Measurements from ENCODE around the gene KIF2C. TPM values are rescaled to one million over a fixed set of nuclear protein-coding genes. Genes with fewer than 3 reads are reported as not detected.

KIF2C gene
- polyA plus RNA-seq, 1 of the 3 experiments (the other 2 are of a cell fraction), result 20.7 TPM

DNA sequence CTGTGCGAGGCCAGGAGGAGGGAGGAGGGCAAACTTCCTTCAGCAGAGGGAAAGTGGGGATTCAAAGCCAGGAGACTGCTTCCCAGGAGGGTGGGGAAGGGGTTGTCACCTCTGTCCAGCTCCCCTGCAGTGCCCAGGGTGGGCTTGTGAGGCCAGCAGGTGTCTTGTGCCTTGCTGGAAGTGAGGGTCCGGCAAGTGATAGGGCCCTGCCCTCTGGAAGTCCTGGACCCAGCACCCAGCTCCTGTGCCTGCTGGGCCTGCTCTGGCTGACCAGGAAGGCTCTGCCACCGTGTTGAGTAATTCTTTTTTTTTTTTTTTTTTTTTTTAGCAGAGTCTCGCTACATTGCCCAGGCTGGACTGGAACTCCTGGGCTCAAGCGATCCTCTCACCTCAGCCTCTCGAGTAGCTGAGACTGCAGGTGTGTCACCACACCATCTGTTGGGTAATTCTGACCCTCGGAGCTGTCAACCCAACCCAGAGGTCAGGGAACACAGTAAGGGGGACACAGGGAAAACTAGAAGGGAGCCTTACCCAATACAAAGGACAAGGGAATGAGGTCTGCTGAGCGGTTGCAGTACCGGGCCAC is 47.3 kb downstream of the KIF2C start:
- H3K36me3 ChIP-seq (replicated peaks in 1 of 2; ENCODE audit: control insufficient read depth in 1 of 2, insufficient read depth in 2 of 2, low read length in 1 of 2), result no peaks in the 10 kb centered on the region
- H4K20me1 ChIP-seq (ENCODE audit: insufficient read depth), result no peaks in the 10 kb centered on the region
- H3K9ac ChIP-seq, result no peak overlapping the region
- H3F3A ChIP-seq (replicated peaks; ENCODE audit: insufficient read depth), result peaks cover 12% of the 10 kb centered on the region
- peaks cover 0 to 9% of the 10 kb centered on the region in 2 experiments; a peak in 1 of 4 replicates for H3K4me1 ChIP-seq (ENCODE audit: control insufficient read depth in 1 of 2, insufficient read depth in 2 of 2, low read depth in 1 of 2, low read length in 1 of 2)
- no peak for DNase-seq
- no peaks in the 10 kb centered on the region for H3K79me2 ChIP-seq (ENCODE audit: insufficient read depth)
- no peak overlapping the region for H2AFZ ChIP-seq (ENCODE audit: low read depth)
- H3K9me3 ChIP-seq, result no peaks in the 10 kb centered on the region
- H3K4me2 ChIP-seq, result no peak overlapping the region
- no peaks in the 10 kb centered on the region for H3K9me2 ChIP-seq
- ChIA-PET CTCF (interaction anchor here (0.8 to 1.5 kb wide), 7 partner anchors 9 to 146 kb away, joined by 3 to 8 read pairs (median 5); partner anchors contain the start of genes BTBD19, PLK3 and RPS8), POLR2A (interaction anchor here (1.3 kb wide), 1 partner anchor 11 kb away, joined by 6 read pairs; the partner anchor contains the start of gene RPS8)
- no peaks in the 10 kb centered on the region for H3K27me3 ChIP-seq (ENCODE audit: insufficient read depth)
- TF ChIP-seq, protein P1, sequence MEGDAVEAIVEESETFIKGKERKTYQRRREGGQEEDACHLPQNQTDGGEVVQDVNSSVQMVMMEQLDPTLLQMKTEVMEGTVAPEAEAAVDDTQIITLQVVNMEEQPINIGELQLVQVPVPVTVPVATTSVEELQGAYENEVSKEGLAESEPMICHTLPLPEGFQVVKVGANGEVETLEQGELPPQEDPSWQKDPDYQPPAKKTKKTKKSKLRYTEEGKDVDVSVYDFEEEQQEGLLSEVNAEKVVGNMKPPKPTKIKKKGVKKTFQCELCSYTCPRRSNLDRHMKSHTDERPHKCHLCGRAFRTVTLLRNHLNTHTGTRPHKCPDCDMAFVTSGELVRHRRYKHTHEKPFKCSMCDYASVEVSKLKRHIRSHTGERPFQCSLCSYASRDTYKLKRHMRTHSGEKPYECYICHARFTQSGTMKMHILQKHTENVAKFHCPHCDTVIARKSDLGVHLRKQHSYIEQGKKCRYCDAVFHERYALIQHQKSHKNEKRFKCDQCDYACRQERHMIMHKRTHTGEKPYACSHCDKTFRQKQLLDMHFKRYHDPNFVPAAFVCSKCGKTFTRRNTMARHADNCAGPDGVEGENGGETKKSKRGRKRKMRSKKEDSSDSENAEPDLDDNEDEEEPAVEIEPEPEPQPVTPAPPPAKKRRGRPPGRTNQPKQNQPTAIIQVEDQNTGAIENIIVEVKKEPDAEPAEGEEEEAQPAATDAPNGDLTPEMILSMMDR (IDR thresholded peaks at IDR 0.05), result no peak
- no peak for TF ChIP-seq TCF12 (IDR thresholded peaks at IDR 0.05)
- TF ChIP-seq JUND (IDR thresholded peaks at IDR 0.05), result no peak
- TF ChIP-seq MEF2A (IDR thresholded peaks at IDR 0.05; ENCODE audit: borderline replicate concordance, low read depth), result no peak
- no peak for TF ChIP-seq GABPA (IDR thresholded peaks at IDR 0.05; ENCODE audit: low read depth)
- TF ChIP-seq, protein P2, sequence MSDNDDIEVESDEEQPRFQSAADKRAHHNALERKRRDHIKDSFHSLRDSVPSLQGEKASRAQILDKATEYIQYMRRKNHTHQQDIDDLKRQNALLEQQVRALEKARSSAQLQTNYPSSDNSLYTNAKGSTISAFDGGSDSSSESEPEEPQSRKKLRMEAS (IDR thresholded peaks at IDR 0.05; ENCODE audit: low read depth), result no peak
- TF ChIP-seq MXI1 (IDR thresholded peaks at IDR 0.05; ENCODE audit: low read depth, low read length), result no peak
- no peak for TF ChIP-seq TEAD4 (IDR thresholded peaks at IDR 0.05; ENCODE audit: borderline replicate concordance, insufficient read depth)
- TF ChIP-seq, protein P3, sequence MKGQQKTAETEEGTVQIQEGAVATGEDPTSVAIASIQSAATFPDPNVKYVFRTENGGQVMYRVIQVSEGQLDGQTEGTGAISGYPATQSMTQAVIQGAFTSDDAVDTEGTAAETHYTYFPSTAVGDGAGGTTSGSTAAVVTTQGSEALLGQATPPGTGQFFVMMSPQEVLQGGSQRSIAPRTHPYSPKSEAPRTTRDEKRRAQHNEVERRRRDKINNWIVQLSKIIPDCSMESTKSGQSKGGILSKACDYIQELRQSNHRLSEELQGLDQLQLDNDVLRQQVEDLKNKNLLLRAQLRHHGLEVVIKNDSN (IDR thresholded peaks at IDR 0.05; ENCODE audit: borderline replicate concordance, low read depth), result no peak
- no peak for TF ChIP-seq RXRA (IDR thresholded peaks at IDR 0.05; ENCODE audit: borderline replicate concordance, low read depth)
- H3K4me3 ChIP-seq (ENCODE audit: low read depth in 2 of 2, low read length in 1 of 2), result no peak overlapping the region
- no peak overlapping the region for H3K27ac ChIP-seq (ENCODE audit: low read depth in 2 of 2, low read length in 1 of 2)
- WGBS (ENCODE audit: low lambda C conversion rate), result 87% methylated on average over 8 of the region's 9 CpGs

- Histone ChIP-seq H3K9ac (no peak overlapping the region), H3F3A (replicated peaks; ENCODE audit: insufficient read depth) (peaks cover 7% of the 10 kb centered on the region), H3K4me1 (ENCODE audit: control insufficient read depth in 1 of 2, insufficient read depth in 2 of 2, low read depth in 1 of 2, low read length in 1 of 2) (peaks cover 0 to 9% of the 10 kb centered on the region in 2 experiments; a peak in 1 of 4 replicates), H3K36me3 (replicated peaks in 1 of 2; ENCODE audit: control insufficient read depth in 1 of 2, insufficient read depth in 2 of 2, low read length in 1 of 2) (no peaks in the 10 kb centered on the region), H3K79me2 (ENCODE audit: insufficient read depth) (no peaks in the 10 kb centered on the region), H3K9me3 (no peaks in the 10 kb centered on the region), H4K20me1 (ENCODE audit: insufficient read depth) (no peaks in the 10 kb centered on the region), H3K4me3 (ENCODE audit: low read depth in 2 of 2, low read length in 1 of 2) (no peak overlapping the region), H2AFZ (ENCODE audit: low read depth) (no peak overlapping the region), H3K4me2 (no peak overlapping the region), H3K27me3 (ENCODE audit: insufficient read depth) (no peaks in the 10 kb centered on the region), H3K27ac (ENCODE audit: low read depth in 2 of 2, low read length in 1 of 2) (no peak overlapping the region), H3K9me2 (no peaks in the 10 kb centered on the region)
- WGBS (ENCODE audit: low lambda C conversion rate), result 87% methylated on average over 9 of the region's 10 CpGs
- ChIA-PET POLR2A (interaction anchor here (1.3 to 1.6 kb wide), 3 partner anchors 12 to 13 kb away, joined by 5 to 7 read pairs (median 6); partner anchors contain the start of genes PLK3 and RPS8), CTCF (interaction anchor here (0.7 to 1.5 kb wide), 4 partner anchors 12 to 516 kb away, joined by 3 to 8 read pairs (median 6); partner anchors contain the start of gene RPS8)
- no peak for DNase-seq
- TF ChIP-seq RAD21 (IDR thresholded peaks at IDR 0.05; ENCODE audit: low read length), result no peak
- TF ChIP-seq GABPA (IDR thresholded peaks at IDR 0.05; ENCODE audit: low read depth), result no peak
- no peak for TF ChIP-seq NRF1 (IDR thresholded peaks at IDR 0.05; ENCODE audit: low read depth, low read length)
- no peak for TF ChIP-seq POLR2AphosphoS5 (IDR thresholded peaks at IDR 0.05; ENCODE audit: low read depth, low read length)
- TF ChIP-seq, protein P1 (IDR thresholded peaks at IDR 0.05), result no peak
- TF ChIP-seq, protein P3 (IDR thresholded peaks at IDR 0.05; ENCODE audit: borderline replicate concordance, low read depth), result no peak
- TF ChIP-seq RXRA (IDR thresholded peaks at IDR 0.05; ENCODE audit: borderline replicate concordance, low read depth), result no peak
- no peak for TF ChIP-seq MXI1 (IDR thresholded peaks at IDR 0.05; ENCODE audit: low read depth, low read length)
- no peak for TF ChIP-seq IRF3 (IDR thresholded peaks at IDR 0.05; ENCODE audit: low read depth, low read length)
- TF ChIP-seq SMC3 (IDR thresholded peaks at IDR 0.05; ENCODE audit: low read depth, low read length), result no peak
- TF ChIP-seq YY1 (IDR thresholded peaks at IDR 0.05; ENCODE audit: low read depth), result no peak
- TF ChIP-seq GATA2 (CRISPR knock-in tag; IDR thresholded peaks at IDR 0.05), result no peak
These were observed 47.9 kb downstream of the KIF2C start for GRCh38 chr1:44787506-44787905.
